Measurements from ENCODE around the gene SLC12A3.

- no peak for TF ChIP-seq YY1 (IDR thresholded peaks at IDR 0.05; ENCODE audit: insufficient read depth, insufficient read length)
- TF ChIP-seq ZNF274 (IDR thresholded peaks at IDR 0.05; ENCODE audit: low read depth, low read length): no peak
Observed at GRCh38 chr16:56946767-56947603, 82.0 kb downstream of the SLC12A3 start.
